Measurements from ENCODE around the gene CTTN.

Gene CTTN

DNA sequence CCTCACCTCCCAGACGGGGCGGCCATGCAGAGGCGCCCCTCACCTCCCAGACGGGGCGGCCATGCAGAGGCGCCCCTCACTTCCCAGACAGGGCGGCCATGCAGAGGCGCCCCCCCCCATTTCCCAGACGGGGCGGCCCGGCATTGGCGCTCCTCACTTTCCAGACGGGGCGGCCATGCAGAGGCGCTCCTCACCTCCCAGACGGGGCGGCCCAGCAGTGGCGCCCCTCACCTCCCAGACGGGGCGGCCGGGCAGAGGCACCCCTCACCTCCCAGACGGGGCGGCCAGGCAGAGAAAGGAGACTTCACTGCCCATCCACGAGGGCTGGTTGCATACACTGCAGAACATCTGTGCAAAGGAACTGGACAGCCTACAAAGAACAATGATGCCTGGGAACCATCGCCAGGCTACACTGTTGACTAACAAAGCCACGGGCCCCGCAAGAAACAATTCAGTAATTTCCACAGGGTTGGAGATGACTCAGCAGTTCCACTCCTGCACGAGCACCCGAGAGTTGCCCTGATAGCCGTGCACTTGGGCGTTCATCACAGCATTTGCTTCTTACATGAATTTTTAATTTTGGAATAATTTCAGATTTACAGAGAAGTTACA, 58.7 kb downstream of the CTTN start:
- DNase-seq (ENCODE audit: low read depth), result no peak

- no peak for DNase-seq (ENCODE audit: low read depth)
Observed at GRCh38 chr11:70458736-70459135, 60.4 kb downstream of the CTTN start.

DNA sequence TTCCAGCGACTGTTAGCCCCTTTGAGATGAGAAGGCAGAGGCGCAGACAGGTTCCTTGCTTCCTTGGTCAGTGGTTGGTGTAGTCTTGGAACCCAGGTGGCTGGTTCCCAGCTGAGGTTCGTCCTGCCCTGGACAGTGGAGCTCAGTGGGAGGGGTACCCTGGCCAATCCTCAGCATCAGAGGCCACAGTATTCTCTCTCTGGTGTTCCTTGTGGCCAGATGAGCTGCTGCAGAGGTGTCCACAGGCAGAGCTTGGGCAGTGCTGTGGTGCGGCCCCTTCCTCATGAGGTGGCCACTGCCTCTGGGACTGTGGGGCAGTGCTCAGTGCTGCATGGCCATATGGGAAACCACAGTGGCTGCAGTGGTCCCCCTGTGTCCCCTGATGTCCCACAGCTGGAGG, 61.8 kb downstream of the CTTN start:
- DNase-seq (ENCODE audit: low read depth), result no peak

- DNase-seq (ENCODE audit: low read depth), result no peak
Observed at GRCh38 chr11:70460964-70461363, 62.6 kb downstream of the CTTN start.

GRCh38 chr11:70462818-70463477, 64.6 kb downstream of the CTTN start:
- no peak for DNase-seq (ENCODE audit: low read depth)

GRCh38 chr11:70463478-70464255, 65.3 kb downstream of the CTTN start:
- DNase-seq (ENCODE audit: low read depth), result no peak

DNA sequence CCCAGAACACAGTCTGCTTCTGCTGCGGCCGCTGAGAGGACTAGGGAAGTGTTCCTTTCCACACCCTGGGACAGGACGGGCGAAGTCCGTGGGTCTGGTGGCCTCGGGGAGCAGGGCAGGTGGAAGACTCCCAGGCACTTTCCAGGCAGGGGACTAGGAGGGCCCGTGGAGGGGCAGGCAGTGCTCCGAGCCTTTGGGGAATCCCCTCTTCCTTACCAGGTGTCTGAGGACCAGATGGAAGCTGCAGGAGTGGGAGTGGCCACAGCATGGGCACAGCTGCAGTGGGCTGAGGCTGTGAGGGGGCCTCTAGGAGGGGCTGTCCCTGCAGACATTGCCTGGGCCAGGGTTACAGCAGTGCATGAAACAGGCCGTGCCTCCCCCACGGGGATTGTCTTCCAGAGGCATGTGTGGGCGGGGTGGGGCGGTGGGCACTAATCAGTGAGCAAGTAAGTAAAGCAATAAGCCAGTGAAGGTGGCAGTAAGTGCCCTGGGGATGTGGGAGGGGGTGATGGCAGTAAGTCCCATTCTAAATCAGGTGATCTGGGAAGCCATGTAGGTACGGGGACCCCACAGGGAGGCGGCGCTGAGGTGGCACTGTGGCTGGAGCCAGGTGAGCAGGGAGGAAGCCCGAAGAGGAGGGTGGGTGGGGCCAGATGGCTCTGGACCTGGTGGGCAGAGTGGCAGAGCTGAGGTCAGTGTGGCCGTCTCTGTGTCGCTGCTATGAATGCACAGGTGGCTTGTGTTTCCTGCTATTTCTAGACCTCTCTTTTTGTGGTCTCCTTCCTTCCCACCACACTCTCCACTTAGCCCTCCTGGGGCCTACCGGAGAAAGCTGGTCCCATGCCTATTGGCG, 66.4 kb downstream of the CTTN start:
- no peak for DNase-seq (ENCODE audit: low read depth)

GRCh38 chr11:70466154-70466553, 67.8 kb downstream of the CTTN start:
- DNase-seq (ENCODE audit: low read depth), result no peak

DNA sequence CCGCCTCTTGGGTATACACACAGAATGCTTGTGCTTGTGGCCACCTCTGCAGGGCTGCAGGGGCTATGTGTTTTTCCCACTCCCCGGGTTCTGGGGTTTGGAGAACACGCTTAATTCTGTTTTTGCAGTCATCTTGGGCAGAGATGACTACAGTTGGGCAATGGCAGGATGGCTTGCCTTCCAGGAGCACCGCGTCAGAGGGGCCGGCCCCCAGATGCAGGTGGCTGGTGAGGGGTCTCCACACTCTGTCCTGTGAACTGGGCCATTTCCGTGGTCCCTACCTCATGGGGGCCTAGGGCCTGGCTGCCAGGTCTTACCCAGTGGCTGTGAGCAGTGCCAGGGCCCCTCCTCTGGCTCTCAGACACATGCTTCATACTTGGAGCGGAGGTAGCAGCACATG, 68.3 kb downstream of the CTTN start:
- DNase-seq (ENCODE audit: low read depth), result no peak

DNA sequence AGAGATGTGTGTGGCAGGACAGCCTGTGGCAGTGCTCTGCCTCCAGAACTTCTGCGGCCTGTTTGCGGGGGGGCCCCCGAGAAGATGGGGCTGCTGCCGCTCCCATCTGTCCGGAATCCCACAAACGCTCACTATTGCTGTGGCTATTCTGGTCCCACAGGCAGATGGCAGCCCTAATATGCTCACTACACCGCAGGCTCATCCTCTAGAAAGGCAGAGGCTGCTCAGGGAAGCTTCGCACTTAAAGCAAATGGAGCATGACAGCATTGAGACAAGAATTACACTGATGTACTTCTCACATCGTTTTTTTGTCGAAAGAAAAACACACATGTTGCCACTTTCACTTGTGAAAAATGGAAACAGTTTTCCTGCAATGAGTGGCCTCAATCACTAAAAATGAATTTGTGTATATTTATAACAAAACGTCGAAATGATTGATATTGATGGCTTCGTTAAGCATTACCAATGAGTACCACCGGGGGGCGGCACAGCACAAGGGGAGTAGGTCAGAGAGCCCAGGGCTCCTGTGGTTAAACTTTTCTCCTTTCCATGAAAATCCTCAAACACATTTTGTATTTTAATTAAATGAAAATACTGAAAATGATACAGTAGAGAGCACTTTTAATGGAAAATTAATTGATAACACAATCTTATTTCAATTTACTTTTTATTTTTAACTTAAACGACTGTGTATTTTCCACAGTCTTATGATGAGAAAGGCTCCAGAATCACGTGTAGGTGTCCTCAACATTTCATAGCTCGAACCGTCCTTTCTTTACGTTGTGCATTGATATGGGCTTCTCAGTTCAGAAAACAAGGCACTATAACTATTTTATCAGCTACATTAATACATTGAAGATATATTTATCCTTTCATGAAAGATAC, 69.1 kb downstream of the CTTN start:
- peak; percentile 18 for DNase-seq (ENCODE audit: low read depth)

DNA sequence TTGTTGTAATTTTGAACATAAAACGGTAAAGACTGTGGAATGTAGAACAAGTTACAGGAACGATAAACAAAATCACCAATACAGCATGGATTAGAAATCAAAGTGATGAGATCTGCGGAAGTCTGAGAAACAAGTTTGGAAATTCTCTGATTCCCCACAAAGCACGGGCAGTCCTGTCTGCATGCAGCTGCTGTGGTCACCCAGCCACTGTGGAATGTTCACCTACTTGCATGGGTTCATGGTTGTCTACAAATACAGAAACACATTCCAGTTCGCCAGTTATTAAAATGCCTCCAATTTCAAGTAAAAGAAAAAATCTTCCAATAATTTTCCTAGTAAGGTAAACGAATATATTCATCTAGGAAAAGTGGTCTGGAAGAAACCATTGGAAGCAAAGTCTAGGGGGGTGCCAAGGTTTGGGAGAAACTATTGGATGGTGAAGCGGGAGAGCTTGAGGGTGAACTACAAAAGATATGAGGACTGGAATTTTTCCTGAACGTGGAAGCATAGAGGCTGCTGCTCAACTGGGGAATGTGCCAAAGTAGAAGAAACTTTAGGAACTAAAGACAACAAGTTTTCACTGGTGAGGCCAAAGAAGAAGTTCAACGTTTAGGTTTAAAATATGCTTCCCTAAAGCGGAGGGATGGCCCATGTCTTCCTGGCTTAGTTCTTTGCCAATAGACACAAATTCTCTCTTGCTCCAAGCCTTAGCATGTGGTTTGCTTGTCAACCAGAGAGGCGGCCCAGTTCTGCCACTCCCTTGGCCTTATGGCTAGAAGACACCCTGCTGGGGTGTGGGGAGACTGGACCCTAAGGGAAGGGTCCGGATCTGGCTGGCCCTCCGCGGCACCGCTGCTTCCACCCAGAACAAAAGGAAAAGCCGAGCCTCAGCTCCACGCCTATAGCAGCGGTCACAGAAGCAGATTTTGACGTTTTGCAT, 70.2 kb downstream of the CTTN start:
- DNase-seq (ENCODE audit: low read depth), result no peak

GRCh38 chr11:70470127-70470526, 71.8 kb downstream of the CTTN start:
- no peak for DNase-seq (ENCODE audit: low read depth)

DNA sequence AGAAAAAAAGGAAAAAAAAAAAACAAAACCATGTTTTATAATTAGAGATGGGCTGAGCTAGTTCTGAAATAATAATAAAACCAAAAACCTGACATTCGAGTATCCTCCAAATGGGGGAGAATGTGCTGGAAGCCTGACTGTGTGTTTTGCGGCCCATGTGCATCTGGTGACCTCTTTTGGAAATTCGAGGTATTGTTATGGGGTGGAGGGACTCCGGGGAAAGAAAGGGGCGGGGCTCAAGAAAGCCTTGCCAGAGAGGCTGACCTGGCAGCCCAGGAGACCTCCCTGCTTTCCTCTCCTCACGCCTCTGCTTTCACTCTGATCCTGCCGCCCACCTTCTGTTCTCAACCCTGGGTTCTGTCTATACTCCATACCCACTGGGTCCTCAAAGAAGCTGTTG, 72.9 kb downstream of the CTTN start:
- DNase-seq (ENCODE audit: low read depth), result no peak

DNA sequence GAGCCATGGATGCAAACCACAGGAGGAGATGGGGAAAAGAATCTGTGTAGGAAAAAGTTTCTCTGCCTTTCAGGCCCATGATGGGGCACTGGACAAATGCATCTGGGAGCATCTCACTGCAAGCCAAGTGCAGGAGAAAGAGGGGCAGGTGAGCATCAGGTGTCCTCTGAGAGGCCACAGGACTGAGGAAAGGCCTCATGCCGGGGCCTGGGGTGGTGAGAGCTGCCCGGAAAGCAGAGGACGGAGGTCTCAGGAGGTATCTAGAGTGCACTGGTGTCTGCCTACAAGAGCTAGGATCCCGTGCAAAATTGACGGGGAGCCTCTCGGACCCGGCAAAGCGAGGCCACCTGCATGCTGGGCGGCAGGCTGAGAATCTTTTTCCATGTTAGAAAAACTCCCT, 73.9 kb downstream of the CTTN start:
- DNase-seq (ENCODE audit: low read depth), result no peak

- DNase-seq (ENCODE audit: low read depth), result no peak
Observed at GRCh38 chr11:70473186-70473872, 75.0 kb downstream of the CTTN start.

- DNase-seq (ENCODE audit: low read depth), result no peak
Observed at GRCh38 chr11:70473873-70474690, 75.8 kb downstream of the CTTN start.

DNA sequence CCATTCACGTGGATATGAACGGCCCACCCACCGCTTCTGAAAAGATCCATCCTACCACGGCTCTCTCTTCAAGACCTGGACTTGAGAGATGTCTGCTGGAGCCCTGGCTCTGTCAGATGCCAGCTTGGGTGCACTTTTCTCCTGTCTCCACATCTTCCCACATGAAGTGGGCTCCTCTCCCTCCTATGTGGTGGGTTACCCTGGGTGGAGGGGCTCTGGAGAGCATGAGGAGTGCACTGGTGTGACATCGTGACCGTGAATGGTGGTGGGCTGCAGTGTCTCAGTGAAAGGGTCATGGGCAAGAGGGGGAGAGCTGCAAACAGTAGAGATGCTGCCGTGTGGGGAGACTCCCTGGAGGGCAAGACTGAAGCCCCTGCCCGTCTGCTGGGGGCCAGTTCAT, 76.4 kb downstream of the CTTN start:
- no peak for DNase-seq (ENCODE audit: low read depth)

DNA sequence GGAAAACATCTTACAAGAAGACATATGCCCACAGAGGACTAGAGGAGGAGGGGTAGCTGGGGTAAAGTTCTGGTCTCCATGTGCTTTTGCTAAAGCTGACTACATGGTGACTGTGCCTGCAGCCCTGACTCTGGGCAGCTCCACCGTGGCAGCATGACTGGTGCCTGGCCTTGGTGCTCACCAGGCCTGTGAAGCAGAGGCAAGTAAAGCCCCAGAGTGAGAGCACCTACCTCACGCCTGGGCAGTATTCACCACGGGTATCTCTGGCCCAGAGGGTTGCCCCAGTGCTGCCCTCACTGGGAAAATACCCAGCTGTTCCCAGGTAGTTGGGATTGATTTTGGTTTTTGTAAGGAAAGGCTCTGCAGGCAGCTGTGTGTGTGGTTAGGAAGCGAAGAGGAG, 78.3 kb downstream of the CTTN start:
- DNase-seq (ENCODE audit: low read depth), result no peak

- no peak for DNase-seq (ENCODE audit: low read depth)
Observed at GRCh38 chr11:70477176-70477575, 78.8 kb downstream of the CTTN start.

Data from fibroblast of the conjunctiva (primary cell).